Nephron progenitor cell (in vitro differentiated cells): Measurements from ENCODE around the gene FAU.

Experiments used
- DNase-seq: peaks from one replicate; pipeline ENCODE4 v3.0.0; 2021
- H3K27ac Mint-ChIP-seq: 2 replicates; pipeline ENCODE4 v1.8.0; 2021; ENCODE audit warnings: mild to moderate bottlenecking, moderate library complexity, mixed read lengths
- H3K27me3 Mint-ChIP-seq: 2 replicates; pipeline ENCODE4 v1.8.0; 2021; ENCODE audit warnings: mild to moderate bottlenecking, low read depth, mixed read lengths; ENCODE audit not compliant: poor library complexity
- H3K36me3 Mint-ChIP-seq: 2 replicates; pipeline ENCODE4 v1.8.0; 2021; ENCODE audit warnings: low read depth, mixed read lengths
- H3K4me1 Mint-ChIP-seq: 2 replicates; pipeline ENCODE4 v1.8.0; 2021; ENCODE audit warnings: mixed read lengths
- H3K4me3 Mint-ChIP-seq: 2 replicates; pipeline ENCODE4 v1.8.0; 2021; ENCODE audit warnings: mild to moderate bottlenecking, moderate library complexity, mixed read lengths
- H3K9me3 Mint-ChIP-seq: 2 replicates; pipeline ENCODE4 v1.8.0; 2021; ENCODE audit warnings: mild to moderate bottlenecking, moderate library complexity, mixed read lengths
- TF ChIP-seq, protein P1 (sequence below): fragments of 200-600 bp; sonication (generic); IDR thresholded peaks from 2 replicates; pipeline ENCODE4 v1.5.0; 2021; ENCODE audit warnings: antibody characterized with exemption

FAU gene

DNA sequence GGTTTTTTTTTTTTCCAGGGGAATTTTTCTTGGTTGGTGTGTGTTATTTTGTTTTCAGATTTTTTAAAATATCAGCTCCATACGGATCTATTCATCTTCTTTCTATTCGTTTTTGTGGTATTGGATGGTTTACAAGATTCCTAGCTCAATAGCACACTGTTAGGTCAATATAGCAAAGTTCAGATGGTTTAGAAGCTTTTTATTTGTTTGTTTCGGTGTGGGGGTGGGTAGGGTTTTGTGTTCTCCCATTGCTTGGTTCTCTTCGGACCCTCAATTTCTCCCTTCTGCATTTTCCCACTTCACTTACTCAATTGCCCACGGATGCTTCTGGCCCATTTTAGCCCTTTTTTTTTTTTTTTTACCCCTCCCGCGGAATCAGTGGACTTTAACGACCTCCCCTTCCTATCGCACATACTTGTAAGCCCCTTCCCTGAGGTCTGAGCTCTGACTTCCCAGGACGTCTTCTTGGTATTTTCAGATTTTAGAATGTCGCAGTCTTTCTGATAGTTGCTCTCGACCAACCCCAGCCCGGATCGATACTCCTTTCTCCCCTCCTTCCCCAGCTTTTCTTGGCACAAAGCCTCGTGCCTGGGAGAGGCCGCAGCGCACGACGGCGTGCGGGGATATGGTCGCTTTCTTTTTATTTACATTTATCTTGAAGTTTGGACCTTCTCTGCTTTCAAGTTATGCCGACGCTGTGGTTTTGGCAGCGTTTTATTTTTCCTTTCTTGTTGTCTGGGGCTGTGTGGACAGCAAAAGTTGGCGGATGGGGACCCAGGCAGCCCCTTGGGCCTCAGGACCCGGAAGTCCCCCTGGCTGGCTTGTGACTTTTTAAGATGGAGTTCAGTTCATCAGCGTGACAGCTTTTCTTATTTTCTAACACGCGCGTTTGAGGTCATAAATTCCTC lies 43.7 kb upstream of the FAU start:
- no peak for DNase-seq
- no peaks in the 10 kb centered on the region for H3K9me3 Mint-ChIP-seq
- no peak overlapping the region for H3K4me3 Mint-ChIP-seq
- H3K27ac Mint-ChIP-seq = peak overlapping the region; percentile 86
- H3K4me1 Mint-ChIP-seq = peaks cover 28% of the 10 kb centered on the region
- TF ChIP-seq, protein P1, sequence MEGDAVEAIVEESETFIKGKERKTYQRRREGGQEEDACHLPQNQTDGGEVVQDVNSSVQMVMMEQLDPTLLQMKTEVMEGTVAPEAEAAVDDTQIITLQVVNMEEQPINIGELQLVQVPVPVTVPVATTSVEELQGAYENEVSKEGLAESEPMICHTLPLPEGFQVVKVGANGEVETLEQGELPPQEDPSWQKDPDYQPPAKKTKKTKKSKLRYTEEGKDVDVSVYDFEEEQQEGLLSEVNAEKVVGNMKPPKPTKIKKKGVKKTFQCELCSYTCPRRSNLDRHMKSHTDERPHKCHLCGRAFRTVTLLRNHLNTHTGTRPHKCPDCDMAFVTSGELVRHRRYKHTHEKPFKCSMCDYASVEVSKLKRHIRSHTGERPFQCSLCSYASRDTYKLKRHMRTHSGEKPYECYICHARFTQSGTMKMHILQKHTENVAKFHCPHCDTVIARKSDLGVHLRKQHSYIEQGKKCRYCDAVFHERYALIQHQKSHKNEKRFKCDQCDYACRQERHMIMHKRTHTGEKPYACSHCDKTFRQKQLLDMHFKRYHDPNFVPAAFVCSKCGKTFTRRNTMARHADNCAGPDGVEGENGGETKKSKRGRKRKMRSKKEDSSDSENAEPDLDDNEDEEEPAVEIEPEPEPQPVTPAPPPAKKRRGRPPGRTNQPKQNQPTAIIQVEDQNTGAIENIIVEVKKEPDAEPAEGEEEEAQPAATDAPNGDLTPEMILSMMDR = no peak
- H3K36me3 Mint-ChIP-seq = no peaks in the 10 kb centered on the region
- peaks cover 5% of the 10 kb centered on the region for H3K27me3 Mint-ChIP-seq

DNA sequence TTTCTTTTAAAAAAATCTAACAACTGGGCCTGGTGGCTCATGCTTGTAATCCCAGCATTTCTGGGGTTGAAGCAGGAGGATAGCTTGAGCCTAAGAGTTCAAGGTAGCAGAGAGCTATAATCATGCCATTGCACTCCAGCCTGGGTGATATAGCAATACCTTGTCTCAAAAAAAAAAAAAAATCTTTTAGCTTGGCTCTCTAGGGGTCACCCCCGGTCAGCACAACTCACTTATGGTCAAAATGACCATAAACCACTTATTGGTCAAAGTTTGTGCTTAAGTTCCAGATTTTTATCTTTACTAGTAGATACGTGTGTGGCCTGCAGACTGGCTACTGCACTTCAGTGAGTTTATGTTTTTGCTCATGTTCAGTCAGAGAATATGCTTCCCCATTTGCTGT lies 41.8 kb upstream of the FAU start:
- H3K4me1 Mint-ChIP-seq = peaks cover 18% of the 10 kb centered on the region
- DNase-seq = no peak
- H3K27me3 Mint-ChIP-seq = peaks cover 15% of the 10 kb centered on the region
- no peak overlapping the region for H3K27ac Mint-ChIP-seq
- no peaks in the 10 kb centered on the region for H3K36me3 Mint-ChIP-seq
- TF ChIP-seq, protein P1 = no peak
- H3K4me3 Mint-ChIP-seq = no peak overlapping the region
- no peaks in the 10 kb centered on the region for H3K9me3 Mint-ChIP-seq

DNA sequence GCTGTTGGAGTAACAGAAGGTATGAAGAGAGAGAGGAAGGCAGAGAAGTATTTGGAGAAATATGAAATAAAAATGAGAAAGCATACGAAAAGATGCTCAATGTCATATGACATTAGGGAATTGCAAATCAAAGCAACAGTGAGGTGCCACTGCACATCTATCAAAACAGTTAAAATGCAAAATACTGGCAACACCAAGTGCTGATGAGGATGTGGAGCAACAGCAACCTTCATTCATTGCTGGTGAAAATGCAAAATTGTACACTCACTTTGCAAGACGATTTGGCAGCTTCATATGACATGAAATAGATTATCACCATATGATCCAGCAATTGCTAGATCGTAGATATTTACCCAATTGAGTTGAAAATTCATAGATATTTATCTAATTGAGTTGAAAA lies 38.7 kb upstream of the FAU start:
- Mint-ChIP-seq H3K36me3 (no peaks in the 10 kb centered on the region), H3K27me3 (peaks cover 19% of the 10 kb centered on the region), H3K27ac (no peak overlapping the region), H3K4me3 (no peak overlapping the region), H3K4me1 (peaks cover 3% of the 10 kb centered on the region), H3K9me3 (no peaks in the 10 kb centered on the region)
- TF ChIP-seq, protein P1 = no peak
- DNase-seq = no peak

DNA sequence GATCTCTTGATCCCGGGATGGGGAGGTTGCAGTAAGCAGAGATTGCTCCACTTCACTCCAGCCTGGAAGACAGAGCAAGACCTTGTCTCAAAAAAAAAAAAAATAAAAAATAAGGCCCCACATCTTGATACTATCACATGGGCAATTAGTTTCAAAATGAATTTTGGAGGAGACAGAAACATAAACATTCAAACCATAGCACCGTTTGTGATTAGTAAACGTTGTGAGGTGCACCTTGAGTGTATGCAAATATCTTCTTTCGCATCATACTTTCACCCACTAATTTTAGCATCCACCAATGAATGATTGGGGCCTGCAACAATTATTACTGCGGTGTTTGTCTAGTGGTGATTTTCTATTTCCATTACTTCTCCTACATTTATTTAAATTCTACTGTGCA lies 37.1 kb upstream of the FAU start:
- H3K36me3 Mint-ChIP-seq = no peaks in the 10 kb centered on the region
- no peaks in the 10 kb centered on the region for H3K9me3 Mint-ChIP-seq
- H3K4me1 Mint-ChIP-seq = no peaks in the 10 kb centered on the region
- no peak overlapping the region for H3K27ac Mint-ChIP-seq
- TF ChIP-seq, protein P1 = no peak
- peaks cover 24% of the 10 kb centered on the region for H3K27me3 Mint-ChIP-seq
- no peak overlapping the region for H3K4me3 Mint-ChIP-seq
- no peak for DNase-seq

DNA sequence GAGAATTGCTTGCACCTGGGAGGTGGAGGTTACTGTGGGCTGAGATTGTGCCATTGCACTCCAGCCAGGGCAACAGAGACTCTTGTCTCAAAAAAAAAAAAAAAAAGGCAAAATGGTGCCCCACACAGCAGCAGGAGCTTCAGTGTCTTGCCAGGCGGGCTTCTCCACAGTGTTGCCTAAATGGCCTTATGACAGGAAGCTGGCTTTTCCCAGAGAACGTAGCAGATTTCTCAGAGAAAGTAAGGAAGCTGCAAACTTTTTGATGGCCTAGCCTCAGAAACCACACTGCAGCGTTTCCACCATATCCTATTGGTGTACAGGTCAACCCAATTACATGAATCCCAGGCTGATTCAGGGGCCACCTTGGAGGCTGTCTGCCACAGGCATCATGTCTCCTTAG lies 35.4 kb upstream of the FAU start:
- no peaks in the 10 kb centered on the region for H3K4me1 Mint-ChIP-seq

More for the DNA sequence above, 35.4 kb upstream of the FAU start:
- TF ChIP-seq, protein P1 = no peak
- Mint-ChIP-seq H3K4me3 (no peak overlapping the region), H3K9me3 (peaks cover 4% of the 10 kb centered on the region), H3K36me3 (no peaks in the 10 kb centered on the region), H3K27me3 (peaks cover 38% of the 10 kb centered on the region), H3K27ac (no peak overlapping the region)
- DNase-seq = no peak
